Measurements from ENCODE around the gene CDC40. TPM values are rescaled to one million over a fixed set of nuclear protein-coding genes. Genes with fewer than 3 reads are reported as not detected.

CDC40 gene
- total RNA-seq: 23.6 and 28.2 TPM in 2 replicates

DNA sequence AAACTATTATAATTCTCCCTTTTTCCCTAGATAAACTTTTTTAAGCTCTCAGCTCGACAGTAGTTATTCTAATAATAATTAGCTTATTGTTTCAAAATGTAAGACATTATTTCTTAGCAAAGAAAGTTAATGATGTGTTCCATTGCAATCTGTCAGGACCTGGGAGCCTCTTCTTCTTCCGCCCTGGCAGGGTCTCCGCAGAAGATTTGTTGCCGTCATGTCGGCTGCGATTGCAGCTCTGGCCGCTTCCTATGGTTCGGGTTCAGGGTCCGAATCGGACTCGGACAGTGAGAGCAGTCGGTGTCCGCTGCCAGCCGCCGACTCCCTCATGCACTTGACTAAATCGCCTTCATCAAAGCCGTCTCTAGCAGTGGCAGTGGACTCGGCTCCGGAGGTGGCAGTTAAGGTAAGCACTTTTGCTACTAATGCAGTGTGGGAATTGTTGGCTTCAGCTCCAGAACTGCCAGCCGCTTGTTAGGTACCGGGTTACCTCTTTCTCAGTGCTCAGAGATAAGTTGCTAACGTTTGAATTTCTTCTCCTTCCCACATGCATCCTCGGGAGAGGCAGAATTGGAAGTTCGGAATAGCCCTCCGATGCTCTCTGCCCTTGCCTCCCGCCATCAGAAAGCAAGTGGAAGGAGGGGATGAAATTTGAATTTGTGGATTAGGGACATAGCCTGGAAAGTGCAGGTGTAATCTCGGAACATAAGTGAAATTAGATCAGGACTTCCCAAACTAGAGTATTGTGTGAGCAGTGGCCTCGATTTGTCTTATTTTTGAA, at the start of gene CDC40:
Gene CDC40, plus strand, starts transcription at position 200 of the 781 bp plus-strand sequence. Its CDS starts 18 bp downstream, at position 218.

DNA sequence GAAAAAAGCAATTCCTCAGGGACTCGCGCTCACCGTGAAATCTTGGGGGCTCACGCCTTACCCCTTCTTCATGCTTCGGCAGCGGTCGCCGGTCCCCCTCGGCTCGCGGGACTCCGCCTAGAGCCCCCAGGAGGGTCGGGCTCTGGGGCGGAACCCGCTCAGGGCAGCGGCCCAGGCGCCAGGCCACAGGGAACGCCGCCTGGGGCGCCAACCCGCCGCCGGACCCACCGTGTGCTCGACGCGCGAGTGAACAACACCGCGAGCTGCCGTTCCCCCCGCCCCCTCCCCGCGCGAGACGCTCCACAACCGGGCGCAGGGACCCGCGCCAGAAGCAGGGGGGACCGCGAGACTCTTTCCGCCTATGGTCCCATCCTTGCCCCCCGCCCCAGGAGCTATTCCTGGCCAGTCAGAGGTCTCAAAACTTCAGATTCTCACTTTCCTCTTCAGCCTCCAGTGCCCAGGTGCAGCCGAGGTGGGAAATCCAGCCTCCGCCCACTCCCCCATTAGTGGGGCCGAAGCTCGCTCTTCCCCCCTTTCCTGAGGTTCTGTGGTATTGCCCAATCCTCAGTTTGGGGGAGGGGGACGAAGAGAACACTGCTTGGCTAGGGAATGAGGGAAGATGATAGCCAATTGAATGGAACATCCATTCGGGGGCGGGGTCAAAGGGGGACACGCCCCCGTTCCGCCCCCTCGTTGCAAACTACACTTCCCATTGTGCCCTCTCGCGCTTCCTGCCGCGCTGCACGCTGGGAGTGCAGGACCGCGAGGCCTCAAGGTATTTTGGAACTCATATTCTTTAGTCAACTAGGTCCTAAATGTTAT, 610 bp upstream of the CDC40 start, which contains the start of gene WASF1:
Gene WASF1, minus strand, starts transcription at position 265 of the 822 bp plus-strand sequence. CDS start 52,069 bp downstream, outside the sequence.

Other genes with a start within 250 kb of the CDC40 start
- gene GPR6, start 202.1 kb upstream of the CDC40 start, total RNA-seq: not detected in 2 replicates
- 4.2 and 6.5 TPM in 2 replicates for gene WASF1, start 757 bp upstream of the CDC40 start, total RNA-seq
- under 0.01 and 0.85 TPM in 2 replicates for gene METTL24, start 177.9 kb downstream of the CDC40 start, total RNA-seq
- gene DDO, start 235.1 kb downstream of the CDC40 start, total RNA-seq: 1.9 and 2.8 TPM in 2 replicates

Data from regular cardiac myocyte (primary cell).